ENCODE results near the gene NUMB. TPM values are rescaled to one million over a fixed set of nuclear protein-coding genes. Genes with fewer than 3 reads are reported as not detected.

The NUMB gene
- total RNA-seq, result 27.8 and 35.0 TPM in 2 replicates

GRCh38 chr14:73458183-73458976 is at the start of gene NUMB:
Gene NUMB (minus strand): TSS chr14:73458546. CDS start chr14:73355751, 102,795 bp downstream.

GRCh38 chr14:73237219-73237785 is 221.0 kb downstream of the NUMB start, which contains the start of gene PAPLN:
Gene PAPLN (plus strand): TSS chr14:73237506. CDS start chr14:73239779, 2,273 bp downstream.

Other genes with a start within 250 kb of the NUMB start
- gene PAPLN, start 221.0 kb downstream of the NUMB start, total RNA-seq, result 33.1 and 35.6 TPM in 2 replicates
- gene RIOX1, start 32.4 kb upstream of the NUMB start, total RNA-seq, result 19.7 and 21.1 TPM in 2 replicates
- 2.3 and 5.1 TPM in 2 replicates for gene ACOT1, start 78.6 kb upstream of the NUMB start, total RNA-seq
- gene HEATR4, start 100.4 kb upstream of the NUMB start, total RNA-seq, result 0.31 TPM in 1 of 2 replicates, not detected in the other
- gene ACOT2, start 110.7 kb upstream of the NUMB start, total RNA-seq, result 63.7 and 68.4 TPM in 2 replicates
- 0.69 and 0.73 TPM in 2 replicates for gene ACOT4, start 133.3 kb upstream of the NUMB start, total RNA-seq
- gene ACOT6, start 154.0 kb upstream of the NUMB start, total RNA-seq, result not detected in 2 replicates
- 2.2 and 5.1 TPM in 2 replicates for gene DNAL1, start 186.4 kb upstream of the NUMB start, total RNA-seq